WTC11 (cell line): ENCODE data around the gene PCSK5.

Experiments used
- CTCF ChIP-seq: fragments of 200-600 bp; IDR thresholded peaks from 2 replicates; pipeline ENCODE4 v1.8.0; 2022; ENCODE audit warnings: antibody characterized with exemption
- JUN ChIP-seq: sonication (generic); formaldehyde crosslinking; IDR thresholded peaks from 2 replicates; pipeline ENCODE4 v1.8.0; 2023; ENCODE audit warnings: mild to moderate bottlenecking, missing genetic modification reagents
- ZNF138 ChIP-seq: sonication (generic); formaldehyde crosslinking; conservative IDR thresholded peaks from 2 replicates; pipeline ENCODE4 v1.8.1; 2022; ENCODE audit warnings: mild to moderate bottlenecking, moderate library complexity, missing genetic modification reagents
- ZNF263 ChIP-seq: sonication (generic); formaldehyde crosslinking; IDR thresholded peaks from 2 replicates; pipeline ENCODE4 v1.8.1; 2022; ENCODE audit warnings: low read depth, mild to moderate bottlenecking, moderate library complexity, missing genetic modification reagents
- TF ChIP-seq, protein P1 (sequence below): sonication (generic); formaldehyde crosslinking; IDR thresholded peaks from 2 replicates; pipeline ENCODE4 v1.8.1; 2023; ENCODE audit warnings: mild to moderate bottlenecking, missing genetic modification reagents, moderate library complexity
- TF ChIP-seq, protein P2 (sequence below): sonication (generic); formaldehyde crosslinking; IDR thresholded peaks from 2 replicates; pipeline ENCODE4 v1.8.0; 2022; ENCODE audit warnings: mild to moderate bottlenecking, missing genetic modification reagents

DNA sequence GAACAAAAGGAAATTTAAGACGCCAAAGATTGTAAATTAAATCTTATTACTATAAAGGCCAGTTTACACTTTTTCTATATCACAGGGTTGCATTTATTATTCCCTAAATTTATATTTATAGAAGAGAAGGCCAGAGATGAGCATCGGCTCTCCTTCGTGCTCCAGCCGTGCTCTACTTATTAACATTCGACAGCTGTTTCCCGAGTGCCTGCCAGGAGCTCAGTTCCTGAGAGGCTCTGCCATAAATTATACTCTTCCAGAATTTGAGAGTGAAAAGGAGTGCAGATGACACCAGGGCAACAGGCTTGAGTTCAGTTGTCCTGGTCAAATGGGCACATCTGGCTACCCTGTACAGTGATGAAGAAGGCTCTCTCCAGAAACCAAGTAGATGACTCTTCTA is 70.1 kb downstream of the PCSK5 start:
- TF ChIP-seq CTCF (no peak), ZNF263 (CRISPR knock-in tag) (no peak), ZNF138 (CRISPR knock-in tag) (no peak), JUN (CRISPR knock-in tag) (no peak)
- TF ChIP-seq, protein P1, sequence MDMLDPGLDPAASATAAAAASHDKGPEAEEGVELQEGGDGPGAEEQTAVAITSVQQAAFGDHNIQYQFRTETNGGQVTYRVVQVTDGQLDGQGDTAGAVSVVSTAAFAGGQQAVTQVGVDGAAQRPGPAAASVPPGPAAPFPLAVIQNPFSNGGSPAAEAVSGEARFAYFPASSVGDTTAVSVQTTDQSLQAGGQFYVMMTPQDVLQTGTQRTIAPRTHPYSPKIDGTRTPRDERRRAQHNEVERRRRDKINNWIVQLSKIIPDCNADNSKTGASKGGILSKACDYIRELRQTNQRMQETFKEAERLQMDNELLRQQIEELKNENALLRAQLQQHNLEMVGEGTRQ (CRISPR knock-in tag): no peak
- TF ChIP-seq, protein P2, sequence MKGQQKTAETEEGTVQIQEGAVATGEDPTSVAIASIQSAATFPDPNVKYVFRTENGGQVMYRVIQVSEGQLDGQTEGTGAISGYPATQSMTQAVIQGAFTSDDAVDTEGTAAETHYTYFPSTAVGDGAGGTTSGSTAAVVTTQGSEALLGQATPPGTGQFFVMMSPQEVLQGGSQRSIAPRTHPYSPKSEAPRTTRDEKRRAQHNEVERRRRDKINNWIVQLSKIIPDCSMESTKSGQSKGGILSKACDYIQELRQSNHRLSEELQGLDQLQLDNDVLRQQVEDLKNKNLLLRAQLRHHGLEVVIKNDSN: no peak
